ENCODE data around the gene PTGR1.

The PTGR1 gene

GRCh38 chr9:111514967-111515366, 84.5 kb downstream of the PTGR1 start:
- no peaks in the 10 kb centered on the region for H4K20me1 ChIP-seq
- no peaks in the 10 kb centered on the region for H3K36me3 ChIP-seq
- H3K4me3 ChIP-seq, result no peak overlapping the region
- H3K27ac ChIP-seq, result no peak overlapping the region
- H3K27me3 ChIP-seq, result no peaks in the 10 kb centered on the region
- H3K4me1 ChIP-seq, result no peaks in the 10 kb centered on the region
- TF ChIP-seq Cebpa-rat (IDR thresholded peaks at IDR 0.05), result no peak
- H3K9me3 ChIP-seq, result peaks cover 29% of the 10 kb centered on the region
- no peak overlapping the region for H3K4me2 ChIP-seq
- no peak overlapping the region for H3K9ac ChIP-seq

All from BLaER1 (cell line).